Activated CD4-positive, alpha-beta T cell treated with anti-CD3 and anti-CD28 coated beads, Interleukin-2, amount 10 ng/mL, durations not matched to agents 24 days and 14 days (primary cell): Measurements from ENCODE around the gene SCARB1. TPM values are rescaled to one million over a fixed set of nuclear protein-coding genes. Genes with fewer than 3 reads are reported as not detected.

Experiments
- DNase-seq: peaks from one replicate; pipeline ENCODE4 v3.0.0; 2022
- H3K27ac Mint-ChIP-seq: one replicate; pipeline ENCODE4 v1.8.0; 2022; ENCODE audit warnings: mild to moderate bottlenecking, mixed read lengths
- H3K27me3 Mint-ChIP-seq: one replicate; pipeline ENCODE4 v1.8.0; 2022; ENCODE audit warnings: mixed read lengths
- H3K36me3 Mint-ChIP-seq: one replicate; pipeline ENCODE4 v1.8.0; 2022; ENCODE audit warnings: low read depth, mild to moderate bottlenecking, mixed read lengths
- H3K4me1 Mint-ChIP-seq: one replicate; pipeline ENCODE4 v1.8.0; 2021; ENCODE audit warnings: mixed read lengths
- H3K4me3 Mint-ChIP-seq: one replicate; pipeline ENCODE4 v1.8.0; 2022; ENCODE audit warnings: mild to moderate bottlenecking, moderate library complexity, mixed read lengths
- H3K9me3 Mint-ChIP-seq: one replicate; pipeline ENCODE4 v1.8.0; 2021; ENCODE audit warnings: mixed read lengths
- intact Hi-C: fragments of 100-400 bp; cut with micrococcal nuclease; formaldehyde crosslinking; loops from one replicate; pipeline ENCODE4 v1.15.1; 2023
- total RNA-seq: library from RNA; stranded (reverse); gene quantifications from 2 replicates; pipeline ENCODE4 v1.2.3, GENCODE V29; 2022

SCARB1 gene
- total RNA-seq, 1 donor from 2014 or later = 25.6 TPM

GRCh38 chr12:124834822-124835221 is 28.8 kb downstream of the SCARB1 start:
- H3K27ac Mint-ChIP-seq = no peak overlapping the region
- no peak overlapping the region for H3K4me3 Mint-ChIP-seq
- peaks cover 2% of the 10 kb centered on the region for H3K4me1 Mint-ChIP-seq
- H3K9me3 Mint-ChIP-seq = no peaks in the 10 kb centered on the region
- intact Hi-C loops = no loop called here
- DNase-seq = no peak
- H3K36me3 Mint-ChIP-seq = no peaks in the 10 kb centered on the region
- H3K27me3 Mint-ChIP-seq = no peaks in the 10 kb centered on the region

- Mint-ChIP-seq H3K27ac (no peak overlapping the region), H3K27me3 (no peaks in the 10 kb centered on the region), H3K9me3 (no peaks in the 10 kb centered on the region), H3K4me1 (peaks cover 3% of the 10 kb centered on the region), H3K36me3 (no peaks in the 10 kb centered on the region), H3K4me3 (no peak overlapping the region)
- no peak for DNase-seq
- intact Hi-C loops = no loop called here
These were observed 30.0 kb downstream of the SCARB1 start for GRCh38 chr12:124833693-124834122.

- Mint-ChIP-seq H3K36me3 (no peaks in the 10 kb centered on the region), H3K9me3 (no peaks in the 10 kb centered on the region), H3K4me1 (peaks cover 3% of the 10 kb centered on the region), H3K27me3 (no peaks in the 10 kb centered on the region), H3K27ac (no peak overlapping the region), H3K4me3 (no peak overlapping the region)
- no peak for DNase-seq
- intact Hi-C loops = no loop called here
These were observed 30.8 kb downstream of the SCARB1 start for GRCh38 chr12:124832856-124833255.

GRCh38 chr12:124831590-124831989 is 32.1 kb downstream of the SCARB1 start:
- Mint-ChIP-seq H3K9me3 (no peaks in the 10 kb centered on the region), H3K36me3 (no peaks in the 10 kb centered on the region), H3K4me3 (no peak overlapping the region), H3K27me3 (no peaks in the 10 kb centered on the region), H3K27ac (no peak overlapping the region), H3K4me1 (peaks cover 6% of the 10 kb centered on the region)
- intact Hi-C loops = no loop called here
- no peak for DNase-seq

- no peak overlapping the region for H3K27ac Mint-ChIP-seq
- no peak for DNase-seq
- peaks cover 6% of the 10 kb centered on the region for H3K4me1 Mint-ChIP-seq
- H3K4me3 Mint-ChIP-seq = no peak overlapping the region
- H3K36me3 Mint-ChIP-seq = no peaks in the 10 kb centered on the region
- H3K27me3 Mint-ChIP-seq = no peaks in the 10 kb centered on the region
- H3K9me3 Mint-ChIP-seq = no peaks in the 10 kb centered on the region
- intact Hi-C loops = no loop called here
These were observed 33.4 kb downstream of the SCARB1 start for GRCh38 chr12:124830306-124830705.

- Mint-ChIP-seq H3K9me3 (no peaks in the 10 kb centered on the region), H3K4me3 (no peak overlapping the region)
- intact Hi-C loops = no loop called here
These were observed 33.9 kb downstream of the SCARB1 start for GRCh38 chr12:124829708-124830304.

GRCh38 chr12:124829008-124829707 is 34.5 kb downstream of the SCARB1 start:
- intact Hi-C loops = no loop called here

More at GRCh38 chr12:124829708-124830304, 33.9 kb downstream of the SCARB1 start:
- Mint-ChIP-seq H3K27ac (no peak overlapping the region), H3K27me3 (no peaks in the 10 kb centered on the region), H3K36me3 (no peaks in the 10 kb centered on the region), H3K4me1 (peaks cover 6% of the 10 kb centered on the region)
- DNase-seq = no peak

GRCh38 chr12:124828264-124829007 is 35.2 kb downstream of the SCARB1 start:
- Mint-ChIP-seq H3K27ac (no peak overlapping the region), H3K27me3 (no peaks in the 10 kb centered on the region), H3K4me1 (peaks cover 6% of the 10 kb centered on the region), H3K4me3 (no peak overlapping the region), H3K36me3 (no peaks in the 10 kb centered on the region), H3K9me3 (no peaks in the 10 kb centered on the region)
- intact Hi-C loops = no loop called here
- no peak for DNase-seq

More at GRCh38 chr12:124829008-124829707, 34.5 kb downstream of the SCARB1 start:
- Mint-ChIP-seq H3K27me3 (no peaks in the 10 kb centered on the region), H3K36me3 (no peaks in the 10 kb centered on the region), H3K9me3 (no peaks in the 10 kb centered on the region), H3K4me3 (no peak overlapping the region), H3K27ac (no peak overlapping the region), H3K4me1 (peaks cover 6% of the 10 kb centered on the region)
- DNase-seq = no peak

- Mint-ChIP-seq H3K4me1 (peaks cover 4% of the 10 kb centered on the region), H3K36me3 (no peaks in the 10 kb centered on the region), H3K9me3 (no peaks in the 10 kb centered on the region), H3K4me3 (no peak overlapping the region), H3K27ac (peak overlapping the region; percentile 39), H3K27me3 (no peaks in the 10 kb centered on the region)
- DNase-seq = no peak
- intact Hi-C loops = no loop called here
These were observed 36.0 kb downstream of the SCARB1 start for GRCh38 chr12:124827588-124828184.

- H3K36me3 Mint-ChIP-seq = no peaks in the 10 kb centered on the region
- no peaks in the 10 kb centered on the region for H3K27me3 Mint-ChIP-seq
- peaks cover 3% of the 10 kb centered on the region for H3K4me1 Mint-ChIP-seq
- no peaks in the 10 kb centered on the region for H3K9me3 Mint-ChIP-seq
- DNase-seq = no peak
- H3K4me3 Mint-ChIP-seq = no peak overlapping the region
- intact Hi-C loops = no loop called here
- H3K27ac Mint-ChIP-seq = no peak overlapping the region
These were observed 39.5 kb downstream of the SCARB1 start for GRCh38 chr12:124824195-124824594.

- no peaks in the 10 kb centered on the region for H3K36me3 Mint-ChIP-seq
- H3K27ac Mint-ChIP-seq = no peak overlapping the region
- intact Hi-C loops = no loop called here
- H3K4me1 Mint-ChIP-seq = peaks cover 3% of the 10 kb centered on the region
- no peaks in the 10 kb centered on the region for H3K27me3 Mint-ChIP-seq
- no peaks in the 10 kb centered on the region for H3K9me3 Mint-ChIP-seq
- DNase-seq = no peak
- H3K4me3 Mint-ChIP-seq = no peak overlapping the region
These were observed 40.2 kb downstream of the SCARB1 start for GRCh38 chr12:124823272-124823970.

GRCh38 chr12:124822218-124822617 is 41.4 kb downstream of the SCARB1 start:
- Mint-ChIP-seq H3K4me1 (no peaks in the 10 kb centered on the region), H3K4me3 (no peak overlapping the region), H3K36me3 (no peaks in the 10 kb centered on the region), H3K27me3 (no peaks in the 10 kb centered on the region), H3K9me3 (no peaks in the 10 kb centered on the region), H3K27ac (no peak overlapping the region)
- intact Hi-C loops = no loop called here
- no peak for DNase-seq

- no peak overlapping the region for H3K27ac Mint-ChIP-seq
These were observed 42.1 kb downstream of the SCARB1 start for GRCh38 chr12:124821252-124822200.

More at GRCh38 chr12:124821252-124822200, 42.1 kb downstream of the SCARB1 start:
- Mint-ChIP-seq H3K4me3 (no peak overlapping the region), H3K27me3 (no peaks in the 10 kb centered on the region), H3K9me3 (no peaks in the 10 kb centered on the region), H3K4me1 (no peaks in the 10 kb centered on the region), H3K36me3 (no peaks in the 10 kb centered on the region)
- no peak for DNase-seq
- intact Hi-C loops = no loop called here
